HG03457 (cell line): ENCODE results near the gene ADCY5.

Experiments used
- ATAC-seq: cut with Tn5 transposase; IDR thresholded peaks from one replicate; pipeline ENCODE4 v1.9.1; 2021; ENCODE audit warnings: moderate number of reproducible peaks; ENCODE audit not compliant: unreplicated experiment

ADCY5 gene

GRCh38 chr3:123346021-123346420, 102.9 kb downstream of the ADCY5 start:
- ATAC-seq: no peak

- ATAC-seq: no peak
Observed at GRCh38 chr3:123344907-123345594, 103.8 kb downstream of the ADCY5 start.

- no peak for ATAC-seq
Observed at GRCh38 chr3:123344175-123344906, 104.5 kb downstream of the ADCY5 start.

GRCh38 chr3:123343296-123344174, 105.4 kb downstream of the ADCY5 start:
- no peak for ATAC-seq

- no peak for ATAC-seq
Observed at GRCh38 chr3:123342631-123343080, 106.2 kb downstream of the ADCY5 start.

- ATAC-seq: no peak
Observed at GRCh38 chr3:123341871-123342630, 106.8 kb downstream of the ADCY5 start.

- no peak for ATAC-seq
Observed at GRCh38 chr3:123340336-123340735, 108.6 kb downstream of the ADCY5 start.

GRCh38 chr3:123339302-123339701, 109.6 kb downstream of the ADCY5 start:
- ATAC-seq: no peak

- ATAC-seq: no peak
Observed at GRCh38 chr3:123338620-123339061, 110.2 kb downstream of the ADCY5 start.

GRCh38 chr3:123337948-123338619, 110.8 kb downstream of the ADCY5 start:
- ATAC-seq: no peak

- no peak for ATAC-seq
Observed at GRCh38 chr3:123337226-123337625, 111.7 kb downstream of the ADCY5 start.

- ATAC-seq: no peak
Observed at GRCh38 chr3:123336441-123336851, 112.4 kb downstream of the ADCY5 start.

- ATAC-seq: no peak
Observed at GRCh38 chr3:123336001-123336400, 112.9 kb downstream of the ADCY5 start.

- no peak for ATAC-seq
Observed at GRCh38 chr3:123335007-123335670, 113.8 kb downstream of the ADCY5 start.

- no peak for ATAC-seq
Observed at GRCh38 chr3:123334056-123334455, 114.8 kb downstream of the ADCY5 start.

- ATAC-seq: no peak
Observed at GRCh38 chr3:123333401-123333800, 115.5 kb downstream of the ADCY5 start.

GRCh38 chr3:123332124-123332641, 116.7 kb downstream of the ADCY5 start:
- no peak for ATAC-seq

GRCh38 chr3:123331651-123332050, 117.2 kb downstream of the ADCY5 start:
- ATAC-seq: no peak

GRCh38 chr3:123331006-123331405, 117.9 kb downstream of the ADCY5 start:
- ATAC-seq: no peak
